ENCODE results near the gene ENPP6.

ENPP6 gene

DNA sequence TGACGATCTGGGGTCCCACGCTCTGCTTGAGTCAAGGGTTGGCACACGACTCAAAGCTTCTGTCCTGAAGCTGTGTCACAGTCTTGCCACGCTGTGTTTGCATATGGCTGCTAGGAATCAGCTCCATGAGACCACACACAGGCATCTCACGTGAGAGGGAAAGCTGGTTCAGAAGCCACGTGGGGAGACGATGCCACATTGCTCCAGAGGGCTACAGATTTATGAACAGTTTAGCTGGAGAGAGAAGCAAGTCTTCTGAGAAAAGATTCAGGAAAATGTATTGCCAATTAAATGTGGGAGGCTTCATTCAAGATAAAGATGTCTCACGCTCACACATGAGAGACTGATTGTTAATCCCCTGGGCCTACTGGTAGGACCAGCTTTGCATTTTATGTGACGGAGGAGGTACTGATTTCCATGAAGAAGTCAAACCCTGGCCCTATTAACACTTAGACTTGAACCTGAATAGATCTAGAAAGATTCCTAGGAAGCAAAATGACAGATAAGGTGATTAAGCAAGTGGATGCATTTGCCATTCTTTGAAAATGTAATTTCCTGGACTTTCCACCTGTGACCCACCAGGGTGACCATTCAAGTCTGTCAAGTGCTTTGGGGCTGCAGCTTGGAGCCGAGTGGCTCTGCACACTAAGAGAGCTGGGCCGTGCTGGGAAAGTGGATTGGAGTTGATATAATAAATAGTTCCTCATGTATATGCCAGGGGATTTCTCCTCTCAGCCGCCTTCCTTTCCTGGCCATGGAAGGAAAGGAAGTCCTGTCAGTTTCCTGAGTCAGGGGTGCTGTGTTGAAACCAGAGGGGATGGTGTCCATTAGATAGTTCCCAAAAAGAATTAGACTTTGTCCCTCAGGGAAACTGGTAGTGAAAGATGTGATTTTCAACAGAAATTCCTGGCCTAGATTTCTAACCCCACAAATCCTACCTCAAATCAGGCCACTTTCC, 29.0 kb downstream of the ENPP6 start:
- no peak for DNase-seq

DNA sequence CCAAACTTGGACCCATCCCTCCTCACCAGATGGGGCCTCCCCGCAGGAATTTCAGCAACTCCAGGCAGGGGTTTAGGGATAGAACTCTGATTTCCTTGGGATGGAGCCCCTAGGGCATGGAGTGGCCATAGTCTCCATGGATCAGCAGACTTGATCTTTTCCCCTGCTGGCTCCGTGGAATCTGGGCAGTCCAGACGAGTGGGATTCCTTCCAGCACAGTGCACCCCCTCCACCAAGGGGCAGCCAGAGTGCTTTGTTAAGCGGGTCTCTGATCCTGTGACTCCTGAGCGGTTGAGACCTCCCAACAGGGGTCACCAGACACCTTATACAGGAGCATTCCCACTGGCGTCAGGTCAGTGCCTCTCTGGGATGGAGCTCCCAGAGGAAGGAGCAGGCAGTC, 40.4 kb downstream of the ENPP6 start:
- no peak for DNase-seq

DNA sequence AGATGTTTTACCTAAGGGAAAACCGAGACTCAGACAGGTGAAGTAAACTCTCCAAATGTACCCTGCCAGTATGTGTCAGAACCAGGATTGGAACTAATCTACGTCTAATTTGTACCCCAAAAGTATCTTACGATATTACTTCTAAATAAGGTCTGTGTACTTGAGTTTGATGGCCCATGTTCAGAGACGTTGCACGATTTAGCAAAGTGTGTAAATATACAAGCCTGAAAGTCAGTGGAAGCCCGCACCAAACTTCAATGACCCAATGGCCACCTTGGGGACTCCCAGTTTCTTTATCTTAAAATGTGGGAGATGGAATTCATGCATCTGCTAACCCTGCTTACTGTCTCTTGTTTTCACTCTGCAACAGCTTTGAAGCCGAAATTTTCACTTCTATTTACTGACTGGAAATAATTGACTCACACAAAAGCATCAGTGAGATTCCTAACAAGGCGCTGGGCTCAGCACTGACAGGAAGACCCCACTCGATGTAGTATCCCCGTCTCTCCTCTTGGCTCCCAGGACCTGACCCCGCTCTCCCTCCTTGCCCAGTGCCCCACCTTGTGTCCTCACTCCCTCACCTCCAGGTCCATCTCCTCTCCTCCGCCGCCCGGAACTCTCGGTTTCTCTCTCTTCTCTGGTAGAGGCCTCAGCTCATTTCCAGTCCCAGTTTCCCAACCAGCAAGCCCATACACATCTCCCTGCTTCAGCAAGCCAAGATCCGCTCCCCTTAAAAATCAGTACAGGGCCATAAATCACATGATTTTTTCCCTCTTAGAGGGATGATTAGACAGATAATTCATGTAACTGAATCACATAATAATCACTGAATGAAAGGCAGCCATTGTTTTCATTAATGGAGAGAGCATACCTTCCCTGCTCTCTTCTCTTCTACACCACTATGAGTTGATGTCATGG, 42.8 kb downstream of the ENPP6 start:
- no peak for DNase-seq

DNA sequence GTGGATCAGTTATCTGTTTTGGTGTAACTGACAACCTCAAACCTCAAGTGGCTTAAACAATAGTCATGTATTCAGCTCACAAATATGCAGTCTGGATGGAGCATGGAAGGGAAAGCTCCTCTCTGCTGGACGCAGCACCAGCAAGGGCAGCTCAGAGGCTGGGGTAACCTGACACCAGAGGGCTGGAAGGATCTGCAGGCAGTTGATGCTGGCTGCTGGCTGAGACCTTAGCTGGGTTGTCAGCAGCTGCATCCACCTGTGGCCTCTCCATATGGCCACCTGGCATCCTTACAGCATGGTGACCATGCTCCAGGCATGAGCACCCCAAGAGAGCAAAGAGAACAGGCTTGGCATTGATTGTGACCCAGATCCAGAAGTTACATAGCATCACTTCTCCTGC, 46.7 kb downstream of the ENPP6 start:
- peak; percentile 1 for DNase-seq

DNA sequence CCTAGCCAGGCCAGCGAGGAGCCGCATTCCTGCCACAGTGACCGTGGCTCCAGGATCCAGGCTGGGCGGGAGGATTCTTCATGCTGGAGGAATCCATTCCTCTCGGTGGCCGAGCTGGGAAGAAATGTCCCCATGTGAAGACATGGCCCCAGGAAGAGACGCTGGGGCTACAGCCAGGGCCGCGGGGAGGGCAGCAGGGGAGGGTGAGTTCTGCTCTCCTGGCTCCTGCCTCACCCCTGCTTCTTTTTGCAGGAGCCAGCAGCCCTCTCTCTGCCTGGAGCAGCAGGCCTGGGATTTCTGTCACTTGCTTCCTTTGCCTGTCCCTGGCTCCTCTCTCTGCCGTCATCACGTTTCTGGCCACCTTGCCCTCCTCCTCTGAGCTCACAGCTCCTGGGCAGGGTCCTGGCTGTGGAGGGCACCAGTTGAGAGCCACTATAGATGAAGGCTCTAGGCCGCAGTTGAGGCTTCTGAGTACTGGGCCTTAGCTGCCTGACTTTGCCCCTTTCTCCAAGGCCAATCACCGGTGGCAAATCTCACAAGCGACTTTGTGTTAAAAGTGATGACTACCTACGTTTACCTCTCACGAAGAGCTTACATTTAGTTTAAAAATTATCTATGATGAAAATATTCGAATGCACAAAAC, 48.3 kb downstream of the ENPP6 start:
- DNase-seq = no peak

DNA sequence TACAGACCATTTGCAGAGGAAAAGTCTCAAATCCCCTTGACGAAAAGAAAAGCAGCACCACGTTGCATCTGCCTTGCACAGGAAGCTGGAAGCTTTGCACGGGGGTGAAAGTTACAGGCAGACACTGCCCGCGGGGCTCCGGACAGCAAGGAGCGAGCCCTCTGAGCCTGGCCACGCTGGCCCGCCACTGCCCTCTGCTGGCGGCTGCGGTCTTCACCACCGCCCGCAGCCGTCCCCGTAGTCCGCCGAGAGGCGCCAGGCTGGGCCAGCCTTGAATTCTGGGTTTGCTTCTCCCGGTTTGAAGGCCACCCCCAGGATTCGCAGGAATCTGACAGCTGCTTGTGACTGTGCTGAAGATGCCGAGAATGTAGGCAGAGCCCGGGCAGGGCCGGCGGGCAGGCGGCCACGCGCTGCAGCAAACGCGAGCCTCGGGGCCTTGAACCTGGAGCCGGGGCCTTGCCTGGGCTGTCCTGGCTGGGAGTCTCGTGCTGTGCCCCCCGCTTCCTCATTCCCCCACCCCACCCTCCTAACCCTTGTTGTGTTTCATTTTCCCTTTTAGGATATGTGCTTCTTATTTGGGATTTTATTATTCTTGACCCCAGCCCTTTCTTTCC, 49.2 kb downstream of the ENPP6 start:
- no peak for DNase-seq

DNA sequence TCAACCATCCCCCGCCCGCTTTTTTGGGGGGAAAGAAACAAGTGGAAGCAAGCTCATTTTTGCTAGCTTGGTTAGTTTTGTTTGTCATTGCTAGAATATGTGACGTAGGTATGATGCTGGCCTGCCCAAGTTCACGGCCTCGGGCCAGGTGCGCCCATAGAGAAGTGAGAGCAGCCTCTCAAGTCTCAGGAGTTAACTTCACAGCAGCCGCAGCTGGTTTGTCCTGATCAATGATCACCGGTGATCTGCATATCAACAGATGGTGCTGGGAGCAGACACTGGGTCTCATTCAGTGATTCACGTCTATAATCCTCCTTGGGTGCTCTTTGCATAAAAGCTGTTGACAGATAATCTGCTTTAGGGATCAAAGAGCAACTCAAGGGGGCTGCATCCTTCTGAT, 50.1 kb downstream of the ENPP6 start:
- DNase-seq = no peak

DNA sequence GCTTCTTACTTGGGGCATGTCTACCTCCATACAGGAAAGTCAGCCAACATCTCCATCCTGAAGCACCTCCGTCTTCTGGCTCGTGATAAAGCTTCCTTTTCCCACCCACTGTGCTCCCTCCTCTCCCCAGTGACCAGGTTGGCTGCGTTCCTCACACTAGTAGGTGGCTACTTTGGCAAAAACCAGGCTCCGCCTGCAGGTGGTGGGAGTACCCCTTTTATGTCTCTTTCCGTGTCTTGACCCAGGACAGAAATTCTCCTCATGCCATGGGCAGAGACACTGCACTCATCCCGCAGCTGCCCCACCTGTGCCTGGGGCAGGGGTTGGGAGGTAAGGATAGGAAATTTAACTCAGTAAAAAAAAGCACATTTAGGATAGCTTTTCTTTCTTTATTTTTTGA, 50.9 kb downstream of the ENPP6 start:
- no peak for DNase-seq

DNA sequence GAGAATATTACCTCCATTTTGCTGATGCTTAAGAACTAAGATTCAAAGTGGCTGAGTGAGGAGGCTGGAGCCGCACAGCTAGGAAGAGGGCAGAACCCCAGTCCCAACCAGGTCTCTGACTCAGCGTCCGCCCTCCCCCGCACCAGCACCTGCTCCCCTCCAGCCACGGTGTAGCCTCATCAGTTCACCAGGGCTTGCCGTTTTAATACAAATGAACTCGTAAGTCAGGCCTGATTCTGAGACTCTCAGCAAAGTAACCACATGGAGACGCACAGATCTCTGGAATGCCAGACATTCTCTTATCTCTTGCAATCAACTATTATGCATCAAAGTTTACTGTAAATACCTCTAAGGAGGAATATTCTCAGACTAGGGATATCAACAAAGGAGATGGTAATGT, 52.4 kb downstream of the ENPP6 start:
- DNase-seq = no peak

DNA sequence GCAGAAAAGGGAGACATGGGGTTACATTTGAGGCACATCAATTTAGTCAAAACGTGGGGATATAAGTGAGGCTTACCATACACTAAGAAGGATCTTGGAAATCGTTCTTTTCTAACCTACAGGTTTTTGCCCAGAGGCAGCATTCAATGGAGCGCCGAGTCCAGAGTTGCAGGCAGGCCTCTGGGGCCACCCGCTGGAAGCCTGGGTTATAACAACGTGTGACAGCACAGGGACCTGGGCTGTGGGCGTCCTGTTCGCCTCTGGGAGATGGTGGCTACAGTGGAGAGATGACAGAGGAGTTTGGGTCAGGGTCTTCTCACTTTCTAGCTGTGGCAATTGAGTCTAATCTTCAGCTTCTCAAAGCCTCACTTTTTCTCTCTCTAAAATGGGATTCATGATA, 53.9 kb downstream of the ENPP6 start:
- peak; percentile 0 for DNase-seq

DNA sequence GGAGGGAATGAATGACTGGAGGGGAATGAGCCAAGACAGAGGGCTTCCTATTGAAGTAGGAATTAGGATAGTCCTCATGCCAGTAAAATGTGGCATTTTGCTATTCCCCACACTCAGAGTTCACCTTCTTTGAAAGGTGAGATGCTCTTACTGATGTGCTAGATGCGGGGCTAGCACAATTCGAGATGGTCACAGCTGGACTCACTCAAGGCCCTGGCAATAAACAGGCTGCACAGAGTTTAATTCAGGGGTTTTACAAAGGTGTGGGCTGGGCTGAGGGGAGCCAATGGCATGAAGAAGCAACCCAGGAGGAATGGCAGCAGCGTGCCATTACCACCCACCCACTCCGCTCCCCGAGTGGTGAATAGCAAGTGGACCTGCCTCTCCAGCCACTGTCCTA, 55.1 kb downstream of the ENPP6 start:
- no peak for DNase-seq

DNA sequence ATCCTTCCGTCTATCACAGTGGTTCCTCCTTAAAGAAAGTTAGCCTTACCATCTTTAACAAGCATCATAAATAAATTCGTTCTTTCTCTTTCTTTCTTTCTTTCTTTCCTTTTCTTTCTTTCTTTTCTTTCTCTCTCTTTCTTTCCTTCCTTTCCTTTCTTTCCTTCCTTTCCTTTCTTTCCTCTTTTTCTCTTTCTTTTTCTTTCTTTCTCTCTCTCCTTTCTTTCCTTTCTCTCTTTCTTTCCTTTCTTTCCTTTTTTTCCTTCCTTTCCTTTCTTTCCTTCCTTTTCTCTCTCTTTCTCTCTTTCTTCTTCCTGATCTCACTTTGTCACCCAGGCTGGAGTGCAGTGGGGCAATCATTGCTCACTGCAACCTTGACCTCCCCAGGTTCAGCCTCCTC, 60.4 kb downstream of the ENPP6 start:
- no peak for DNase-seq

DNA sequence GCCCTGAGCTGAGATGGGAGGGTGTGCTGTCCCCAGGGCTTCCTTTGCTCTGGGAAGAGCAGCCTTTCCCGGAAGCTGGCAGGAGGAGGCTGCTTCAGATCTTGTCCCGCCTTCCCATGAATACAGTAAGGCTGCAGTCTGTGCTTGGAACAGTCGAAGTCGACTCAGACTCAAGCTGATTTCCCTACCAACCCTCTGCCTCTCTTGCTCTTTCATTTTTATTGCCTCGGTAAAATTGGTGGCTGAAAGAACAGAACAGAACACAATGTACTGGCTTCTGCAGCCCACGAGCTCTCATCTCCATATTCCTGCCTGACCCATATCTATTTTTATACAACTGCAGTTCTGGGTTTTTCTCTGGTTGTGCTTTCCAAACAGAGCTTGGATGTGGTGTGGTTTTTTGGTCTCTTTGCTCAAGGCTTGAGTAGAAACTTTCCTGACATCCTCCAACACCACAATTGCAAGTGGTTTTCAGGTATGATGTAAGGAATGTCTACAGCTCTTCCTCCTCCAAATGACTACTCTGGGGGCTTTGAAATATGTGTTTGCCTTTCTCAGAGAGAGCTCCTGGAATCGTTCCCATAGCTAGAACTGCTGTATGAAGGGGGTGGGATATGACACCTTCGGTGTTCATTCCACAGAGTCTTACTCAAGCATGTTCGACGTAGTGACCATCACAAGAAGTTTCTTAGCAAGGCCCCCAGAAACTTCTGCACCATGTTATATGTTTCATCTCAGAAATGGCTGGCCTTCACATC, 61.3 kb downstream of the ENPP6 start:
- no peak for DNase-seq

DNA sequence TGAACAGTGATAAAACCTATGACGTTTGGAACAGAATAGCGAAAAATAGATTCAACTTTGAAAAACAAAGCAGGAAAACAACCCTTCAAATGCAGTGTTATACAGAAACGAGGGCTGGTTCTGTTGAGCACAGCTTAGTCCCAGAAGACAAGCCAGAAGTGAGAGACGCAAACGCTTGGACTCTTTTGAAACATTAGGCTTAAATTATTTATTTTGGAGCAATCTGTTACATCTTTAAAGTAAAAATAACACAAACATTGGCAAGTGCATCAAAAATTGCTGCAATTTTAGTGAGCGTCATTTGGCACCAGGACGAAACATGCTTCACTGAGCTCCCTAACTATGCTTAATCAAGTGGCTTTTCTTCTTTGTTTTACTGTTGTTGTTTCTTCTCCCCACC, 63.5 kb downstream of the ENPP6 start:
- no peak for DNase-seq

DNA sequence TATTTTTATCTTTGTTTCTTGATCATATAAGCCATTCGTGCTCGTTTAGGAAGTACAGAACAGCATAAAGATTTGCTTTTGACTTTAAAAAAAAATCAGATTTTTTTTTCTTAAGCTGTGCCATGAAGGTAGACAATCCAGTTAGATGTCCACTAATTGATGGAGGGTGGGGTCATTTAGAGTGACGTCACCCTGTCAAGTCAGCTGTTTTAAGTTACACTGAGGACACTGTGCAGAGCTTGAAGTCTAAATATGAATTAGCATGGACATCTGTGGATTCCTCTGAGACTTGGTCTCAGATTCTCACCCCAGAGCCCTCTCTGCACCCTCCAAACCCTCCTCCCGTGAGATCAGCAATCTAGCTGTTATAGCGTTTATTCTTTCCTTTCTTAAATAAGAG, 63.9 kb downstream of the ENPP6 start:
- DNase-seq = no peak

DNA sequence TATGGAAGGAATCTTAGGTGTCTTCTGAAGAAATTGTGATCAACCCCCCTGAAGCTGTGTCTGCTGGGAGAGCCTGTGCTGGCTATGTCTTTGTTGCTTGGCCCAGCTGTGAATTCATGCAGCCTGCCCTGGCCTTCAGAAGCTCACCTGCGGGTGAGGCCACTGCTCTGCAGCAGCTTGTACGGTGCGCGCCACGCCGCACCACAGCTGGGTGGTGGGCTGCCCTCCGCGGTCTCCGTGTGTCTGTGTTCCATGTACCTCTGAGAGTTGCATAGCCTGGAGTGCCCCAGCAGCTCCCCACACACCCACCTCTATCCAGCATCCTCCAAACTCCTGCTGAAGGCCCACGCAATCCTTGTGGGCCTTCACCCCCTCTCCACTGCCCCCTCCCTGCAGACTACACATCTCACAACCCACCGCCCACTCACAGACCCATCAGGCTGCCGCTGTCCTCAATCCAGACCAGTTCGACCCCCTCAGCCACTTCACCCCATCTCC, 65.6 kb downstream of the ENPP6 start:
- no peak for DNase-seq

DNA sequence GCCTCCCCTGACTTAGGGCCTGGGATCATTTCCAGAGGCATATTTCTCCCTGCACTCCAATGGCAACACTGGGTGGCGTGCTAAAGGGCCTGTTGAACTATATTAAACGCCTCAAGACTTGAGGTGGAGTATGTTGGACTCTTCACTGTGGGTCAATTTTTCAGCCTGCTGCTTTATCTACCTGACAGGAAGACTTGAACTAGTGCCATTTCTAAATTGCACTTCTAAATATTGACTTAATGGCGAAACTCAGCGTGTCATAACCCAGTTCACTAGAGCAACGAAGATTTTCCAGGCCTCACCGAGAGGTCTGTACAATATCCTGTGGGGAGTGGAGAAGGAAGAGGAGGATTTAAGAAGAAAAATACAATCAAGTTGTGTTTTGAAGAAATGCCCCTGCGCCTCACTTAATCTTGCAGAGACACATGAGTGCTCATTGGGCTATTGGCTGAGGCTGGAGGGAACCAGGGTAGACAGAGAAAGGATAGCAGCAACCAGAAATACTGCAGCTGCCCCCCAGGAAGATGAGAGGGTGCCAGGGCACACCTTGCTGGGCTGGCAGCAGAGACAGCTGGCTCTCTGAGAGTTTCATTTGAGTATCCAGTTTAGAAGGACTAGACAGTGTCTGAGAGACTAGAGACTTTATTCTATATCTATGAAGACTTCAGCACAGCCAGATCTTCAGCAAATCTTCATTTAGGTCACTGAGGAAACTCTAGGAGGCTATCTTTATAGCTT, 67.4 kb downstream of the ENPP6 start:
- no peak for DNase-seq

DNA sequence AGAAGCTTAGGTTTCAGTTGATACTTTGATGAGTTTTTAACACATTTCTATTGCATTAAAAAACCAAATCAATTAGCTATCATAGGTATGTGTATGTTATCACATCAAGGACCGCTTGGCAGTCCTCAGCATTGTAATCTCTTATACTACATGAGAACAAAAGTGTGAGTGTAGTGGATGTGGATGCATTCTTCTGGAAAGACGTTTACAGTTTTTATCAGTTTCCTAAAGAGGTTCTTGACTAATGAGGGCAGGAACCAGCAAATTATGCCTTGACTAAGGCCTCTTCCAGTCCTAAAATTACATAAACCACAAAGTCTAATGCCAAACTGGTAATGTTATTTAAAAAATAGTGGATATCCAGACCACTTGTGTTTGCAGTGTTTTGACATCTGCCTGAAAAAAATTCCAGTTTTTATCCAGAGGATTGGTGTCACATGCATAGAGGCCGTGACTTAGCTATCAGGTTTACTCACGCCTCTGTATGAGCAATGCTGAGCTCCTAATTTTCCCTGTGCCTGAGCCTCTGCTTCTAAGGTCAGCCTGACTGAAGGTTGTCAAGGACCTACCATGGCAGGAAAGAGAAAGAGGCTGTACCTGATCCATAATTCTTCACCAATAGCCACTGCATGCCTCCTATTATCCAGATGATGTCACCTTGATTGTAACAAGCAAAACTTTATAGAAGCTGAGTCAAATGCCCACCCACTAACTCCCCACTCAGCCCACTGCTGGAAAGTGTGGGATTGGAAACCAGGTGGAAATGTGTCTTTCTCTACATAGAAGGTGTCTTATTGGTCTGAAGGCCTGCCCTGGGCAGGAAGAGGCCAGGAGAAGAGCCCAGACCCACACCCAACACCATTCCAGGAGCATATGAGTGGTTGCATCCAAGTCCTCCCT, 68.7 kb downstream of the ENPP6 start:
- no peak for DNase-seq

DNA sequence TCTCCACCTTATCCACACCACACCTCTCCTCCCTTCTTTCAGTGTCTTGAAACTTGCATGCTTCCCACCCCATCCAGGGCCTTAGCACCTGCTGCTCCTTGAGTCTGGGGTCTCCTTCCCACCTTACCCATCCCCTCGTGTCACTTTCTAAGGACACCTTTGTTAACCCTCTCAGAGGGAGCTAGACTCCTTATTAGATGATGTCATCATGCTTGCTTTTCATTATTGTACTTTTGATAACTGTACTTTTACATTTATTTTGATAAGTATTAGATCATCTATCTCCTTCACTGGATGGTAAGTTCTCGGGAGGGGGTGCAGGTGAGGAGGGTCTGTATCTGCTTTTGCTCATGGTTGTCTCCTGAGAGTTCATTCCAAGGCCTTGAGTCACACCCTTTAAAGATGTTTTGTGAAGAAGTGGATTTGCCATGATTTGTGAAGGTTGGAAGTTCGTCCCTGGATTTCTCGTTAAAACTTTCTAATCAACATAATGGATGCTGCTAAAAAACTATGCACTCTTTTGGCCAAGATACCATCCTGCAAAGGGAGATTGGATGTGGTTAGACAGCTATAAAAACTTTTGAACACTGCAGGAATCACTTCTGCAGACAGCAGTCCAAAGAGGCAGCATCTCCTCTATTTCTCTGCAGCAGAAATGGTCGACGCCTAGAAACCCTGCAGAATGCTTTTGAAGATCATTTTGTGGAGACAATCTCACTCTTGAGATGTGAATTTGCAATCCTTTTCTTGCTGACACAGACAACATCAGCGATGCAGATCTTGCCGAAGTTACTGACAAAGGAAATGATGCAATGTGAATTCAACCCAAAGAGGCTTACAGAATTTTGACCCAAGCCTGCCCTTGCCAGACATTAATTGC, 69.6 kb downstream of the ENPP6 start:
- no peak for DNase-seq
